A549 treated with AZD9567 at 1 μM for 4 hours (cell line): Measurements from ENCODE around the gene APOBEC2. TPM values are rescaled to one million over a fixed set of nuclear protein-coding genes. Genes with fewer than 3 reads are reported as not detected.

Experiments used
- total RNA-seq: library from RNA; stranded (reverse); fragments of 200-300 nt; extraction: Qiagen RNA extraction; gene quantifications from 5 replicates; pipeline ENCODE4 v1.2.3, GENCODE V29; 2022; ENCODE audit not compliant: insufficient read depth

Gene APOBEC2
- not detected in 5 replicates for total RNA-seq

DNA sequence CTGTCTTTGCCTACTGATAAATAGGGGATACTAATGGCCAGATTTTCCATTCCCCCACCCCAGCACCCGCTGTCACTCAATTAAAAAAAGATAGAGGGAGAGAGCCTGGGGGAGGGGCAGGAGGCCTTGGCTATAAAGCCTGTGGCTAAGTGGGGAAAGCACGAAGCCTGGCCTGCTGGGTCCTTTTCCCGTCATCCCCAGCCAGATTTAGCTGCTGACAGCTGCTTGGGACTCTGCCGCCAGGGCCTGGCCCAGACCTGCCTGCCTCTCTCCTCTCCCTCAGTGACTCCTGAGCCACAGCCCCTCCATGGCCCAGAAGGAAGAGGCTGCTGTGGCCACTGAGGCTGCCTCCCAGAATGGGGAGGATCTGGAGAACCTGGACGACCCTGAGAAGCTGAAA, at the start of gene APOBEC2:
APOBEC2 (plus strand) TSS at position 162 of the 400 bp plus-strand sequence; CDS start at position 308, 146 bp downstream.

DNA sequence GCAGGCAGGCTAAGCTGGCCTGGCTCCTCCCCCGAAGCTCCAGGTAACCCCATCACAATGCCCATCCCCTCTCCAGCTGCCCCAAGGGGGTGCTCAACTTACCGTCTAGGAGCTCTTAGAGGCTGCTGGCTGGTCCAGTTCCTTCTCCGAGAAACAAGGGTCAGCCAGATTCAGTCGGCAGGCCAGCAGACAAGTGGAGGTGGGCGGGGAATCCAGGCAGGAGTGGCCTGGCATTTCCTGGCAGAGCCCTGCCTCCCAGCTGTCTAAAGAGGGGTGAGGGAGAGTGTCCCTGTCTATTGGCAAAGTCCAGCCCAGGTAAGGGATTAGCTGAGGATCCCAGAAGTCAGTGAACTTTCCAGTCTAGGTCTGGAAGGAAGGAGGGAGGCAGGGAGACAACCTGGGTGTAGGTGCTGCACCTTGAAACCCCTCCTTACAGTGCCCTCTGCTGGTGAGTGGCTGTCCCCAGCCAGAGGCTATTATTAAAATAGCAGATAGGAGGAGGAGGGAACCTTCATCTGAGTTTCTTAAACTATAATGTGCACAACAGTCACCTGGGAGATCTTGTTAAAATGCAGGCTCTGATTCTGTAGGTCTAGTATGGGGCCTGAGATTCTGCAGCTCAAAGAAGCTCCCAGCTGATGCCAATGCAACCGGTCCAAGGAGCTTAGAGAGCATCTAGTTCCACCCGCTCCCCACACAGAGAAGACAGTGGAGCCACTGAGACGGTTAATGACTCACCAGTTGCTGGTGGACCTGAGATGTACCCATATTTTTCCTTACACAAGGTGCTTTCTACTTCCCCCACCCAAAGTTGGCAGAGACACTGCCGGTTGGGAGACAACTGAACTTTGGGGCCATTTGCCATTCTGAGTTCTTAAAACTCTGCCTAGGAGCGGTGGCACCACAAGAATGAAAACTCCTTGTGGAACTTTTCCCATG, 13.7 kb upstream of the APOBEC2 start, which contains the start of gene UNC5CL:
UNC5CL (minus strand) TSS at position 162 of the 939 bp plus-strand sequence. CDS start 4,147 bp downstream, outside the sequence.

DNA sequence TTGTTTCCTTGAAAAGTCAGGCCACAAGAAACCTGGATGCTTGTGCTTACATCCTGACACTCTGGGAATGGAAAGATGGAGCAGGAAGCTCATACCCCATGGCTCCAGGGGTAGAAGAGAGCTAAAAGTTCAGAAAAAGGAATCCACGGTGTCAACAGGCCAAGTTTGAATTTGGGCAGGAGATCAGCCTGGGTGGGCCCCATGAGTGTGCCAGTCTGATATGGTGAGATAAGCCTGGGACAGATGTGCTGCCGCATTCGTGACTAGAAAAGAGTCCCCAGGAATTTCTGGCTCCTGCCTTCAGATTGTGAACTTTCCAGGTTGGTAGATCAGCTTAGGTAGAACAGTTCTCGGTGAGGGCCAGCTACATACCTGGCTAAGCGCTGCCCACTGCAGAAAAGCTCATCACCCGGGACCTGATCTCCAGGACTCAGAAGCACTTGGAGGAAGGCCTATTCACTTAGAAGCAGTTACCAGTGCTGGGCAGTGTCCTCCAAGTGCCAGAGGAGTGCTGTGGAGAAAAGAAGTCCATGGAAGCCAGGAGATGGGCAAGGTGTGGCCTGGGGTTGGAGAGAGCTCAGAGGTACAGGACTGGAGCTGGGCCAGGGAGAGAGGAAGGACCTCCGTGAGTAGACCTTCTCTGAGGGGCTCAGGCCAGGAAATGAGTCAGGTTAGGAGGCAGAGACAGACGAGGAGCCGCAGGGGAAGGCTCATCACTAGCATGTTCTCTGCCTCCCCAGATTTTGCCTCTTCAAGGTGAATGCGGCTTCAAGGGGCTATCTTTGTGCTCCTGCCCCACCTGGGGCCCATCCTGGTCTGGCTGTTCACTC, 10.6 kb upstream of the APOBEC2 start, which contains the start of gene TSPO2:
TSPO2 (plus strand) TSS at position 242 of the 830 bp plus-strand sequence; CDS start at position 761, 519 bp downstream.

DNA sequence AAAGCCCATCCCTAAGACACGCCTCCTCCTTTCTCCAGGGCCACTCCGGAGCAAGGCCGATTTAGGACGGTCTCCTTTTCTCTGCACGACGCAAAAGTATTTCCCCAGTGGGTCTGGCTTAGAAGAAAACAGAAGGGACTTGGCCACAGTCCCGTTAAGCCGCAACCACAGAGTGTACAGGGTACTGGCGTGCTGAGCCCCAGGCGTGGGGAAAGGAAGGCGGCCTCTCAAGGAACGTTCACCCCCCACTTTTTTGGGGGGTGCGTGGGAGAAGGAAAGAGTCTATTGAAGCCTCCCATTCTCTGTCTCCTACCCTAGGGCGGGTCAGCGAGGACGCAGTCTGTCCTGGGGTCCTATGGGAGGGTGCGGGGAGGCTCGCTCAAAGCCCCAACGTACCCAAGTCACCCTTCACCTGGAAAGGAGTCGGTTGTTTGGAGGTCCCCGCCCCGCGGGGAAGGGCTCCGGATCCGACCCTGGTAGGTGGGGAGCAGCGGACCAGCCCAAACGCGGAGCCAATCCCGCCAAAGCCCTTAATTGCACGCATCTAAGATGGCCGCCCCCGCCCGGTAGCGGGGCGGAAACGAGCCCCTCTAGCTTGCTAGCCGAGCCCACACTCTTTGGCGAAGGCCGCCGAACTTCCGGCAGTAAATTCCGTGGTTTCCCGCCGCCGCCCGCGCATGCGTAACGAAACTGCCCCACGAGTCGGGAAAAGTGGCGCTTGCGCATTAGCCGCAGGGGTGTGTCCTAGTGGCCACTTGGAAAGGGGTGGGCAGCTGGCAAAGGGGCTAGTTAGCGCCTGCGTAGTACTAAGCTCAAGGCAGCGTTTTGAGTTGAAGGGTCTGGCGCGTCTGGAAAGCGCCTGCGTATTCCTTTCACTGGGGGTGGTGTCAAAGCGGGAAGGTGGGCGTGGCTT, 19.2 kb downstream of the APOBEC2 start, which contains the start of gene OARD1:
OARD1 (minus strand) TSS at position 434 of the 913 bp plus-strand sequence. CDS start 722 bp downstream, outside the sequence.

DNA sequence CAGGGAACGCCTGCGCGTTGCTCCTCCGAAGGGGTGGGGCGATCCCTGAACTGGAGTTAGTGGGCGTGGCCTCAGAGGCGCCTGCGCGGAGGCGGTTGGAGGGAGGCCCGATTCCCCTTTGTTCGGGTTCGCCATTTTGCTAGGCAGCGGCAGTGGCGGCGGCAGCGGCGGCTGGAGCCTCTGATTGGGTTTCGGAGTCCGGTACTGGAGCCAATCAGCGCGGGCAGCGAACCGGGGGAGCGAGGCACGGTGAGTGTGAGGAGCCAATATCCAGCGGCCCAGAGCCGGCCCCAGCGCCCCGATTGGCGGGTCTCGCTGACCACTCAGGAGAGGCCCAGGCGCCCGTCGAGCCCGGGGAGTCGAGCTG, 19.8 kb downstream of the APOBEC2 start, which contains the start of gene NFYA:
NFYA (plus strand) TSS at position 139 of the 367 bp plus-strand sequence. CDS start 6,116 bp downstream, outside the sequence.

Other genes with a start within 250 kb of the APOBEC2 start
- 0.24 to 0.38 TPM (median 0.31 TPM) in 4 of 5 replicates, not detected in the other for gene UNC5CL, start 14.0 kb upstream of the APOBEC2 start, total RNA-seq
- gene TSPO2, start 10.7 kb upstream of the APOBEC2 start, total RNA-seq = 0.13 TPM in 1 of 5 replicates, not detected in the others
- 10.3 to 18.6 TPM (median 15.8 TPM) in 5 replicates for gene OARD1, start 19.2 kb downstream of the APOBEC2 start, total RNA-seq
- 12.1 to 15.0 TPM (median 13.7 TPM) in 5 replicates for gene NFYA, start 19.8 kb downstream of the APOBEC2 start, total RNA-seq
- gene TREML1, start 101.1 kb downstream of the APOBEC2 start, total RNA-seq = not detected in 5 replicates
- gene TREM2, start 109.9 kb downstream of the APOBEC2 start, total RNA-seq = 0.08 to 0.10 TPM in 2 of 5 replicates, not detected in the others
- not detected in 5 replicates for gene TREML2, start 147.9 kb downstream of the APOBEC2 start, total RNA-seq
- gene TREML4, start 175.1 kb downstream of the APOBEC2 start, total RNA-seq = 0.05 TPM in 1 of 5 replicates, not detected in the others
- gene TREM1, start 233.5 kb downstream of the APOBEC2 start, total RNA-seq = 0.10 to 0.34 TPM (median 0.19 TPM) in 3 of 5 replicates, not detected in the others